ENCODE data around the gene TMC2.
A peak's percentile ranks its signal among the peaks of the same experiment; 100 is the strongest.
"Not testable (repeated sequence)": the region's sequence is repeated elsewhere in the genome, so short reads cannot be mapped to it uniquely, and the experiment has no call there.

Gene TMC2

GRCh38 chr20:2536560-2536986 lies at the start of gene TMC2:
TSS of gene TMC2 (plus strand) at chr20:2536573. CDS start at chr20:2536622, 49 bp downstream.
- no peak for DNase-seq

GRCh38 chr20:2502808-2503384 lies 33.5 kb upstream of the TMC2 start:
- not testable (repeated sequence) for DNase-seq

- DNase-seq = not testable (repeated sequence)
Observed at GRCh38 chr20:2504803-2505202, 31.6 kb upstream of the TMC2 start.

- DNase-seq = not testable (repeated sequence)
Observed at GRCh38 chr20:2506426-2506825, 29.9 kb upstream of the TMC2 start.

- no peak for DNase-seq
Observed at GRCh38 chr20:2507464-2507863, 28.9 kb upstream of the TMC2 start.

- peak; percentile 14 to 34 for DNase-seq
Observed at GRCh38 chr20:2507875-2508630, 28.3 kb upstream of the TMC2 start.

- DNase-seq = peak; percentile 83 to 89
Observed at GRCh38 chr20:2508631-2509467, 27.5 kb upstream of the TMC2 start, which contains the start of gene ZNF343. TSS of gene ZNF343 (minus strand) at chr20:2508915. CDS start at chr20:2493895, 15,020 bp downstream.

GRCh38 chr20:2509468-2509781 lies 26.9 kb upstream of the TMC2 start:
- no peak for DNase-seq

GRCh38 chr20:2509794-2510193 lies 26.6 kb upstream of the TMC2 start:
- no peak for DNase-seq

GRCh38 chr20:2515203-2515602 lies 21.2 kb upstream of the TMC2 start:
- no peak for DNase-seq

GRCh38 chr20:2516399-2516798 lies 20.0 kb upstream of the TMC2 start:
- no peak for DNase-seq

- DNase-seq = no peak
Observed at GRCh38 chr20:2518096-2518495, 18.3 kb upstream of the TMC2 start.

- DNase-seq = no peak
Observed at GRCh38 chr20:2518558-2518957, 17.8 kb upstream of the TMC2 start.

- DNase-seq = no peak
Observed at GRCh38 chr20:2519115-2519809, 17.1 kb upstream of the TMC2 start.

- no peak for DNase-seq
Observed at GRCh38 chr20:2520617-2521016, 15.8 kb upstream of the TMC2 start.

- peak; percentile 28 to 29 for DNase-seq
Observed at GRCh38 chr20:2521369-2522305, 14.7 kb upstream of the TMC2 start.

GRCh38 chr20:2522826-2523429 lies 13.4 kb upstream of the TMC2 start:
- DNase-seq = not testable (repeated sequence)

GRCh38 chr20:2523919-2524708 lies 12.3 kb upstream of the TMC2 start:
- DNase-seq = peak; percentile 70 to 72

- peak; percentile 35 to 67 for DNase-seq
Observed at GRCh38 chr20:2524709-2525506, 11.5 kb upstream of the TMC2 start.

GRCh38 chr20:2526218-2526583 lies 10.2 kb upstream of the TMC2 start:
- DNase-seq = not testable (repeated sequence)

All from Kasumi-1 (cell line).